Tibial nerve (tissue), 4 donors: ENCODE measurements around the gene SFXN1. TPM values are rescaled to one million over a fixed set of nuclear protein-coding genes. Genes with fewer than 3 reads are reported as not detected.

Source experiments
- DNase-seq, 2 donors: peaks; one replicate each; pipeline ENCODE4 v3.0.0-alpha.2; 2019; ENCODE audit warnings: low spot score in 2 of 2
- H3K27ac ChIP-seq, 4 donors: fragments of 200-600 bp; sonication (generic) in 3 of 4; one replicate each; pipeline ENCODE4 v1.5.1; 2017 to 2019; ENCODE audit warnings: mild to moderate bottlenecking in 1 of 4
- H3K27me3 ChIP-seq, 2 donors: fragments of 200-600 bp; sonication (generic) in 1 of 2; one replicate each; pipeline versions ENCODE4 v1.5.1 to v1.6.0; 2017 to 2019
- H3K36me3 ChIP-seq, 3 donors: fragments of 200-600 bp; sonication (generic); one replicate each; pipeline ENCODE4 v1.5.1; 2018 to 2019
- H3K4me1 ChIP-seq, 4 donors: fragments of 200-600 bp; sonication (generic) in 3 of 4; one replicate each; pipeline ENCODE4 v1.5.1; 2017 to 2019
- H3K4me3 ChIP-seq, 4 donors: fragments of 200-600 bp; sonication (generic) in 3 of 4; one replicate each; pipeline ENCODE4 v1.5.1; 2017 to 2019; ENCODE audit warnings: mild to moderate bottlenecking in 1 of 4, moderate library complexity in 1 of 4
- H3K9me3 ChIP-seq, 4 donors: fragments of 200-600 bp; sonication (generic) in 3 of 4; one replicate each; pipeline ENCODE4 v1.5.1; 2017 to 2019
- CTCF ChIP-seq, 5 experiments: fragments of 200-600 bp in 3 of 5; fragments of 450-650 bp in 2 of 5; sonication (generic) in 3 of 5; IDR thresholded peaks; one replicate each; pipeline ENCODE4 v1.5.1; 2016 to 2019; ENCODE audit warnings: antibody characterized with exemption in 5 of 5, mild to moderate bottlenecking in 3 of 5, moderate library complexity in 2 of 5
- EP300 ChIP-seq, 2 donors: sonication (generic); formaldehyde crosslinking; IDR thresholded peaks; one replicate each; pipeline ENCODE4 v1.6.1; 2017; ENCODE audit warnings: antibody characterized with exemption in 2 of 2, mild to moderate bottlenecking in 1 of 2
- POLR2A ChIP-seq, 2 donors: fragments of 450-650 bp; IDR thresholded peaks; one replicate each; pipeline ENCODE4 v1.6.1; 2017; ENCODE audit warnings: antibody characterized with exemption in 2 of 2, mild to moderate bottlenecking in 2 of 2, moderate library complexity in 2 of 2
- WGBS, 2 donors: methylation state at CpG; one replicate each; pipeline ENCODE4 v1.1.5; 2018; 5-methylcytosine and 5-hydroxymethylcytosine counted together
- total RNA-seq, 4 donors: library from RNA; depleted of rRNA; stranded (reverse); fragments of >200 nt; gene quantifications; one replicate each; pipeline ENCODE4 v1.1.0, GENCODE V29; 2016

The SFXN1 gene
- total RNA-seq, 4 donors from 2014 or later: 14.4 to 26.9 (median 19.0) TPM

- WGBS, 2 donors: 87 to 89% methylated on average over 5 of the region's 5 CpGs
- H3K9me3 ChIP-seq: no peaks in the 10 kb centered on the region
- TF ChIP-seq CTCF (IDR thresholded peaks at IDR 0.05) (no peak), POLR2A (IDR thresholded peaks at IDR 0.05) (no peak), EP300 (IDR thresholded peaks at IDR 0.05) (no peak)
These were observed 60.2 kb downstream of the SFXN1 start for GRCh38 chr5:175538576-175538975.

GRCh38 chr5:175539936-175540335, 61.6 kb downstream of the SFXN1 start:
- no peak overlapping the region for H3K4me3 ChIP-seq
- H3K9me3 ChIP-seq: no peaks in the 10 kb centered on the region
- H3K36me3 ChIP-seq: no peaks in the 10 kb centered on the region
- no peak for DNase-seq
- TF ChIP-seq EP300 (IDR thresholded peaks at IDR 0.05) (no peak), CTCF (IDR thresholded peaks at IDR 0.05) (no peak), POLR2A (IDR thresholded peaks at IDR 0.05) (no peak)
- WGBS, 2 donors: 42 to 52% methylated on average over 2 of the region's 2 CpGs
- H3K27me3 ChIP-seq: no peaks in the 10 kb centered on the region
- no peaks in the 10 kb centered on the region for H3K4me1 ChIP-seq
- no peak overlapping the region for H3K27ac ChIP-seq

More at GRCh38 chr5:175538576-175538975, 60.2 kb downstream of the SFXN1 start:
- H3K27me3 ChIP-seq: no peaks in the 10 kb centered on the region
- no peak overlapping the region for H3K27ac ChIP-seq
- H3K4me1 ChIP-seq: peaks cover 0 to 8% (median 0%) of the 10 kb centered on the region in 4 donors
- no peaks in the 10 kb centered on the region for H3K36me3 ChIP-seq
- H3K4me3 ChIP-seq: no peak overlapping the region
- DNase-seq: no peak

- Histone ChIP-seq H3K27ac (no peak overlapping the region), H3K36me3 (no peaks in the 10 kb centered on the region), H3K9me3 (no peaks in the 10 kb centered on the region), H3K4me1 (no peaks in the 10 kb centered on the region), H3K4me3 (no peak overlapping the region), H3K27me3 (no peaks in the 10 kb centered on the region)
- TF ChIP-seq EP300 (IDR thresholded peaks at IDR 0.05): no peak
- no peak for TF ChIP-seq POLR2A (IDR thresholded peaks at IDR 0.05)
- TF ChIP-seq CTCF (IDR thresholded peaks at IDR 0.05): no peak
- WGBS, 2 donors: 59% methylated on average over 4 of the region's 4 CpGs
- DNase-seq: no peak
These were observed 62.9 kb downstream of the SFXN1 start for GRCh38 chr5:175541264-175541663.

GRCh38 chr5:175542232-175542965, 64.0 kb downstream of the SFXN1 start:
- 53 to 70% methylated on average over 5 of the region's 5 CpGs for WGBS, 2 donors
- no peak overlapping the region for H3K4me3 ChIP-seq
- TF ChIP-seq CTCF (IDR thresholded peaks at IDR 0.05): no peak
- no peak for TF ChIP-seq POLR2A (IDR thresholded peaks at IDR 0.05)
- TF ChIP-seq EP300 (IDR thresholded peaks at IDR 0.05): no peak

GRCh38 chr5:175542966-175543235, 64.5 kb downstream of the SFXN1 start:
- 50 to 57% methylated on average over 1 of the region's 1 CpG for WGBS, 2 donors

More at GRCh38 chr5:175542232-175542965, 64.0 kb downstream of the SFXN1 start:
- H3K27ac ChIP-seq: no peak overlapping the region
- DNase-seq: no peak
- H3K27me3 ChIP-seq: peaks cover 0 to 5% of the 10 kb centered on the region in 2 donors
- no peaks in the 10 kb centered on the region for H3K4me1 ChIP-seq
- H3K9me3 ChIP-seq: no peaks in the 10 kb centered on the region
- no peaks in the 10 kb centered on the region for H3K36me3 ChIP-seq

More at GRCh38 chr5:175542966-175543235, 64.5 kb downstream of the SFXN1 start:
- H3K27me3 ChIP-seq: peaks cover 0 to 10% of the 10 kb centered on the region in 2 donors
- DNase-seq: no peak
- no peaks in the 10 kb centered on the region for H3K9me3 ChIP-seq
- no peaks in the 10 kb centered on the region for H3K36me3 ChIP-seq
- no peak overlapping the region for H3K27ac ChIP-seq
- H3K4me1 ChIP-seq: no peaks in the 10 kb centered on the region
- H3K4me3 ChIP-seq: no peak overlapping the region
- no peak for TF ChIP-seq POLR2A (IDR thresholded peaks at IDR 0.05)
- no peak for TF ChIP-seq EP300 (IDR thresholded peaks at IDR 0.05)
- TF ChIP-seq CTCF (IDR thresholded peaks at IDR 0.05): no peak
